D721Med (cell line): ENCODE measurements around the gene OR14I1.

Experiments used
- DNase-seq: peaks from one replicate; pipeline ENCODE4 v3.0.0; 2011; ENCODE audit warnings: low spot score; ENCODE audit not compliant: insufficient read length
- FAIRE-seq: peaks from 2 replicates; lab custom pipeline; 2011; peaks lifted over from hg19 to GRCh38; lab: Jason Lieb, UNC
- TF ChIP-seq, protein P1 (sequence below): IDR thresholded peaks from 2 replicates; pipeline ENCODE4 v1.5.1; 2012; ENCODE audit warnings: mild to moderate bottlenecking, control low read depth; ENCODE audit not compliant: insufficient read depth; ENCODE audit errors: missing control alignments

OR14I1 gene

DNA sequence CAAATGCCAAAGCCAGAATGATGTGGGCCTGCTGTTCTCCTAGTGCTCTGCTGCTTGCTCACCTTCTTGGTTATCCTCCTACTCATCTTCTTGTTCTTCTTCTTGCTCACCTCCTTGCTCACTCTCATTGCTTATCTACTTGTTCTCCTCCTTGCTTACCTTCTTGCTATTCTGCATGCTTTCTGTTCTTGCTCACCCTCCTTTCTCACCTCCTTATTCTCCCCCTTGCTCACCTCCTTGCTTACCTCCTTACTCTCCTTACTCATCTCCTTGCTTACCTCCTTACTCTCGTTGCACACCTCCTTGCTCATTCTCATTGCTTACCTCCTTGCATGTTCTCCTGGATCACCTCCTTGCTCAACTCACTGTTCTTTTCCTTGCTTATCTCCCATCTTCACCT lies at the start of gene OR14I1:
TSS of gene OR14I1 (minus strand) at position 53 of the 400 bp plus-strand sequence.
- FAIRE-seq (no peak), DNase-seq (no peak)
- TF ChIP-seq, protein P1, sequence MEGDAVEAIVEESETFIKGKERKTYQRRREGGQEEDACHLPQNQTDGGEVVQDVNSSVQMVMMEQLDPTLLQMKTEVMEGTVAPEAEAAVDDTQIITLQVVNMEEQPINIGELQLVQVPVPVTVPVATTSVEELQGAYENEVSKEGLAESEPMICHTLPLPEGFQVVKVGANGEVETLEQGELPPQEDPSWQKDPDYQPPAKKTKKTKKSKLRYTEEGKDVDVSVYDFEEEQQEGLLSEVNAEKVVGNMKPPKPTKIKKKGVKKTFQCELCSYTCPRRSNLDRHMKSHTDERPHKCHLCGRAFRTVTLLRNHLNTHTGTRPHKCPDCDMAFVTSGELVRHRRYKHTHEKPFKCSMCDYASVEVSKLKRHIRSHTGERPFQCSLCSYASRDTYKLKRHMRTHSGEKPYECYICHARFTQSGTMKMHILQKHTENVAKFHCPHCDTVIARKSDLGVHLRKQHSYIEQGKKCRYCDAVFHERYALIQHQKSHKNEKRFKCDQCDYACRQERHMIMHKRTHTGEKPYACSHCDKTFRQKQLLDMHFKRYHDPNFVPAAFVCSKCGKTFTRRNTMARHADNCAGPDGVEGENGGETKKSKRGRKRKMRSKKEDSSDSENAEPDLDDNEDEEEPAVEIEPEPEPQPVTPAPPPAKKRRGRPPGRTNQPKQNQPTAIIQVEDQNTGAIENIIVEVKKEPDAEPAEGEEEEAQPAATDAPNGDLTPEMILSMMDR = no peak

DNA sequence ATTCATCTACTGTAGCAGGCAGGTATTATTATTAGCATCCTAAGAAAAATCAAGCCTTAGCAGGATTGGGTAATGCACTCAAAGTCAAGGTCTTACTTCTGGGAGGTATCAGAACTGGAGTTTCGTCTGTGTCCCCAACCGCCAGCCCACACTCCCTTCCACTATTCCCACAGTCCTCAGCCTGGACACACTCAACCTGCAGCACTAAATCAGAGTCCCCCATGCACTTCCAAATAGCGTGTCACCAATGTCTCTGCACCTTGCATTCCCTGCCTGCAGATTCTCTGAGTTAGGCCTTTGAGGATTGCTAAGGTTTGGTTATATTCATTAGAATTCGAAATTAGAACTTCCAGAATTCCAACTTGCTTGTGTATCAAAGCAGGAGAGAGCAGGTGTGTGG lies 49.1 kb upstream of the OR14I1 start:
- DNase-seq (no peak), FAIRE-seq (no peak)
- TF ChIP-seq, protein P1 = no peak

DNA sequence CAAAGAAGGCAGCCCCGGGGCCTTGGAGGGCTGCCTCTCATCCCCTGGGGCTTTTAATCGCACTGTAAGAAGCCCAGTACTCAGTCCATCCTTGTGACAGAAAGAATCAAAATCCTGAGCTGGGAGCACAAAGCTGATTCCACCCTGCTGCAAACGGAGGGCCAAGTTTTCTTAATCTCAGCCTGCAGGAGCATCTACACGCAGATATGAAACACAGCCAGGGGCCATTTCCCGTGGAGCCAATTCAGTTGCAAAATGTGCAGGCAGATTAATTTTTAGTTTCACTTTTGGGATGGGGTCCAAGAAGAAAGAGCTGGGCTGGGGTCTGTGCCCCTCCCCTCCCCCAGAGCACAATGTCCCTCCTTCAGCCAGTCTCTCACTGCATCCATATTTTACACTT lies 48.6 kb upstream of the OR14I1 start:
- no peak for DNase-seq
- TF ChIP-seq, protein P1 = no peak
- no peak for FAIRE-seq

DNA sequence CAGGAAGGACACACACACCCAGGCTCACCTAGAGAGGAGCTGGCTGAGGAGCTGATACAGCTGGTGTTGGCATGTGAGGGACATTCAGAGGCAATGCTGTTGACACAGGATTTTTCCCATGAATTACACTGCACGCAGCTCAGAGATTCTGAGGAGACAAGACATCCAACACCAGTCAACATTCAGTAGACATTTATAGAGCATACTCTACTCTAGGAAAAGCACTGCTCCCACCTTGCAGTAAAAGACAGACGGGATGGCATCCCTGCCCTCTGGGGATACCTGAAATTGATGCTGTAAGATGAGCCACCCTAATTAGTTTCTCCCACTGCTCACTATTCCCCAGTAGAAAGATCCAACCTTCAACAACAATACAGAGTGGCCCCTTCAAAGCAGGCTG lies 47.9 kb upstream of the OR14I1 start:
- DNase-seq (no peak), FAIRE-seq (no peak)

DNA sequence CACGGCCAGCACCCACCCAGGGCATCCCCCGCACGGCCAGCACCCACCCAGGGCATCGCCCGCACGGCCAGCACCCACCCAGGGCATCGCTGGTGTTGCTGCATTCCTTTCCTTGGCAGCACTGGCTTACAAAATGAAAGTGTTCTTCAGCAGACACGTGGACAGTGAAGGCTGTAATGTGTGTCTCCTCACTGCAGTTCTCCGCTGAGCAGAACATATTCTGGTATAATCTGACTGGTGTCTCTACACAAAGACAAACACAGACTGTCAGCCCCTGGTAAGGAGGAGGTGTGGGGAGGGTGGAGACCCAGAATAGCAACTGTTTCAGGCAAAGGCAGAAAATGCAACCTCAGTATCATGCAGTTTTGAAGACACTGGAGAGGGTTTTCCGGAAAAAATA lies 45.6 kb upstream of the OR14I1 start:
- TF ChIP-seq, protein P1 = no peak
- DNase-seq = no peak
- FAIRE-seq = no peak

More for the DNA sequence above, 47.9 kb upstream of the OR14I1 start:
- TF ChIP-seq, protein P1 = no peak

DNA sequence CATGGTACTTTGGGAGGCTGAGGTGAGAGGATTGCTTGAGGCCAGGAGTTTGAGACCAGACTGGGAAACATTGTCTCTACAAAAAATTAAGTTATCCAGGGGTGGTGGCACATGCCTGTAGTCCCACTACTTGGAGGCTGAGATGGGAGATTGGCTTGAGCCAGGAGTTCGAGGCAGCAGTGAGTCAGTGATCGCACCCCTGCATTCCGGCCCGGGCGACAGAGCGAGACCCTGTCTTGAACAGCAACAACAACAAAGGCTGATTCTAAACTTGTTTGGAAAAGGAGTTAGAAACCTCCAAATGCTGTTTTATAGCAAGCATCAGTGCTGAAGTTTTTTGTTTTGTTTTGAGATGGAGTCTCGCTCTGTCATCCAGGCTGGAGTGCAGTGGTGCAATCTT lies 38.3 kb upstream of the OR14I1 start:
- DNase-seq (no peak), FAIRE-seq (no peak)
- TF ChIP-seq, protein P1 = no peak

DNA sequence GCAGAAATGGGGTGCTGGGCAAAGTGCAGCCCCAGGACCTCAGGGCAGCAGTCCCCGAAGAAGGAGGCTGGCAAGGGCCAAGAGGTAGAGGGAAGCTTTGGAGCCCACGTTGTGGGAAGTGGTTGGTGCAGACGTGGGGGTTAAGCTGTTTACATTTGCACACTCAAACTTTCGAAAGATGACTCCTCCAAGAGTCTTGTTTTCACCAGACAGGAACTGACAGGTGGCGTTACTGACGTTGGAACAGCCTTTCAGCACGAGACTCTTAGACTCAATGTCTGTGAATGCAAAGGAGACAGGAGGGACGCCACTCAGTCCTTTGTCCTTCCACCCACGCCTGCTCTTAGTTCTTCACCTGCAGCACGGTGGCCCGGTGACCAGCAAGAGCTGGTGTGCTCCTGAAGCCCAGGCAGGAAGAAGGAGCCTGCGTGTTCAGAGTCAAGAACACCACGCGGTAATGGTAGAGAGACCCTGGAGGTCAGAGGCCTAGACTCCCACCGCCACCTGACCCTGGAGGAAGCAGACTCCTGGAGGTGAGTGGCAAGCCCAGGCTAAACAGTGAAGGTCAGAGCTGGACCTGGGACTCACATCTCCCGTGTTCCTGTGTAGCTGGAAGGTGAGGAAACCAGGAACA lies 37.1 kb upstream of the OR14I1 start:
- FAIRE-seq = no peak
- DNase-seq = no peak
- TF ChIP-seq, protein P1 = no peak
